Measurements from ENCODE around the gene ASTN1. TPM values are rescaled to one million over a fixed set of nuclear protein-coding genes. Genes with fewer than 3 reads are reported as not detected.

ASTN1 gene
- total RNA-seq, 1 experiment from 2014 or later: not detected

DNA sequence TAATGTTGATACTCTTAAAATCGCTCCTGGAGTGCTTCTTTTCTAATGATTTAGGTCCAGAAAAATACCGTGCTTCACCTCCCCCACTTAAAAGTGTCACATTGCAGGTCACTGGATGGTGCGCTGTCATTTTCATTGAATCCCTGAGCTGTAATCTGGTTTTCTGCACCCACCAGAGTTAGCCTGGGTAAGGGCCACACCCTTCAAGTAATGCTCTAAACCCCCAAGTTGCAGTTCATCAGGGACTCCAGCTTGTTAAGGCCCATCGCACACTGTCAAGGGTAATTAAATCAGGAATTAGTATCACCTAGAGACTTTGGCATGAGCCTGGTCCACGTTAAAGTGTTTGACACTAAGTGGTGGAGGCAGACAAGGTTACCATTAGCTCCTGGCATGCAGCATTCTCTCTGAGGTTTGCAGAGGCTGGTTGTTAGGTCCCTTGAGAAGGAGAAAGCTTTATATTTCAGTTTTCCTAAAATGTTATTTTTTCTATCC is 34.0 kb downstream of the ASTN1 start:
- no peak for DNase-seq
- Histone ChIP-seq H3K9me3 (no peaks in the 10 kb centered on the region), H3K4me3 (no peak overlapping the region), H3K27me3 (no peaks in the 10 kb centered on the region; the same call in 1 of the 2 replicates), H3K36me3 (no peaks in the 10 kb centered on the region)

GRCh38 chr1:177128665-177129281 is 35.7 kb downstream of the ASTN1 start:
- DNase-seq: no peak
- Histone ChIP-seq H3K9me3 (no peaks in the 10 kb centered on the region), H3K36me3 (no peaks in the 10 kb centered on the region), H3K27me3 (no peaks in the 10 kb centered on the region; the same call in 1 of the 2 replicates), H3K4me3 (no peak overlapping the region)

GRCh38 chr1:177126267-177126666 is 38.2 kb downstream of the ASTN1 start:
- Histone ChIP-seq H3K27me3 (no peaks in the 10 kb centered on the region), H3K9me3 (no peaks in the 10 kb centered on the region), H3K4me3 (no peak overlapping the region), H3K36me3 (no peaks in the 10 kb centered on the region)
- no peak for DNase-seq

DNA sequence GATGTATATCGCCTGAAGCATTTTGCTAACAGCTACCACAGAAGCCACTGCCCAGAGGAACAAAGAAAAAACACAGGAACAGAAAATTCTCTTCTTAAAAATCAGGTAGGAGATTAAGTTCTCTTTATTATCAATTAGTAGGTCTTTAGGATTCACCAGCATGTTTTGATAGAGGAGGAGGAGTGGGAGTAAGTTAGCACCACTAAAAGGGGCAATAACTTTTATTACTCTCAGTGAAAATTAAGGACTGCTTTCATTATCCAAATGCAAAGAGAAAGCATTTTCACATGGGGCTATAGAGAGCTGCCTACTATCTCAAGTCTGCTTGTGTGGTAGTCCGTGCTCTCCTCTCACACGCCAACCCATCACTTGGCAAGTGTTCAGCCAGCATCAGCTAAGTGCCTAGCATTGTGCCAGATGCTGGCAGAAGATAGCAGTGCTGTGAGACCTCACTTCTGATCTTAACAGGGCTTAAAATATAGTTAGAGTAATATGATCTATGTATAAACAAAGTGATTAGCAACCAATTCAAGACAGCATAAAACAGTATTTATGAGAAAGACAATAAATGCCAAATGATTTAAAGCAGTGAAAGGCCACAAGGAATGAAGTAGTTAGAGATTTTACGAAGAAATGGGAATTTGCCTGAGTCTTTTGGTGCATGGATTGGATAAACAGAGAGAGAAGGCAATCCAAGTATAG is 39.8 kb downstream of the ASTN1 start:
- no peaks in the 10 kb centered on the region for H3K27me3 ChIP-seq
- no peak for DNase-seq
- no peaks in the 10 kb centered on the region for H3K36me3 ChIP-seq
- no peak overlapping the region for H3K4me3 ChIP-seq
- H3K9me3 ChIP-seq: no peaks in the 10 kb centered on the region

DNA sequence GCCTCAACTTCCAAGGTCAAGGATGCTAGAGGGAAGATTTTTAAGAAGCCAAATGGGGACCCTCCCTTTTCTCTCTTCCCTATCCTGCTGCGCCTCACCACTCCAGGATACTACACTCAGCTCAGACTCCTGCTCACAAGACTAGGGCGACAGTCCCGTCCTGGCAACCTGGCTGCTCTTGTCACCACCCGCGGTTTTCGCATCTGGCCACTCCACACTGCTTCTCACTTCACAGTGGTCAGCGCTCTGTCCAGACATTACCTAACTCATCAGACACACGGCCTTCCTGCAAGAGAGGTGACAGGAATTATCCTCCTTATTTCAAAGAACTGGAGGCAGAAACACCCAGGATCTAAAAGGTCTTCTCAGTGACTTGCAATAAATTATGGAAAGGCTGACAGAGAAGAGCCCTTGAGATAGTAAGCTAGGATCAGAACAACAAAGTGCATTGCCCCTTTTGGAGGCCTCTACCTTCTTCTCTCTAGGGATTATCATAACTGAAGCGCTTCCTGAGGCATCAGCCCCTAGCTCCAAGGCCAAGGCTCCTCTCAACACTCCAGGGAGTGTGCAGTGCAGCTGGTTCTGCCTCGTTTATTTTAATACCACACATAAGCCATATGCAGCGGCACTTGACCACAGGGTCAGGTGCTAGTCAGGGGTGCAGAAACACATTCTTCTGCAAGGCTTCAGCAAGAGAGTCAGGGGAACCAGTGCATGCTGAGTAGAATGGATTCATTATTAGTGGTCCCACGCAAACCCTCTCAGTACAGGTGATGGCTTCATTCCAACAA is 41.9 kb downstream of the ASTN1 start:
- no peak overlapping the region for H3K4me3 ChIP-seq
- H3K36me3 ChIP-seq: no peaks in the 10 kb centered on the region
- DNase-seq: no peak
- H3K27me3 ChIP-seq: no peaks in the 10 kb centered on the region
- no peaks in the 10 kb centered on the region for H3K9me3 ChIP-seq

GRCh38 chr1:177119311-177119710 is 45.2 kb downstream of the ASTN1 start:
- no peaks in the 10 kb centered on the region for H3K36me3 ChIP-seq
- no peak overlapping the region for H3K4me3 ChIP-seq
- no peaks in the 10 kb centered on the region for H3K9me3 ChIP-seq
- no peak for DNase-seq
- H3K27me3 ChIP-seq: no peaks in the 10 kb centered on the region; the same call in 1 of the 2 replicates

DNA sequence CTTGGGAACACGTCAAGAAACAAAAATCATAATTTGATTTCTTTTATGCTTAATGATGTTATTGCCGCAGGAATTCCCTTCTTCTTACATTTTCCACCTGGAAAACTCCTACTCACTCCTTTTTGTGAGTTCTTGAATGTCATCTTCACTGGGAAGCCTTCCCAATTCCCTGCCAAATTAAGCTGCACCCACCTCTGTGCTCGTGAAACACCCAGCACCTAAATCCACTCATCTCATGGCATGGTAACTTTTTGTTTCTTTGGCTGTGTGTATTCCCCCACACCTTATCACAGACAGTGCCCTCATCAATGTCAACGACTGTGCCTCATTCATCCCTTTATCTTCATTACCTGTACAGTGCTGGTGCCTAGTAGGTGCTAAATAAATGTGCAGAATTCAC is 45.6 kb downstream of the ASTN1 start:
- H3K4me3 ChIP-seq: no peak overlapping the region
- H3K27me3 ChIP-seq: peaks cover 3% of the 10 kb centered on the region; the same call in 1 of the 2 replicates
- no peak for DNase-seq
- no peaks in the 10 kb centered on the region for H3K36me3 ChIP-seq
- H3K9me3 ChIP-seq: no peaks in the 10 kb centered on the region

DNA sequence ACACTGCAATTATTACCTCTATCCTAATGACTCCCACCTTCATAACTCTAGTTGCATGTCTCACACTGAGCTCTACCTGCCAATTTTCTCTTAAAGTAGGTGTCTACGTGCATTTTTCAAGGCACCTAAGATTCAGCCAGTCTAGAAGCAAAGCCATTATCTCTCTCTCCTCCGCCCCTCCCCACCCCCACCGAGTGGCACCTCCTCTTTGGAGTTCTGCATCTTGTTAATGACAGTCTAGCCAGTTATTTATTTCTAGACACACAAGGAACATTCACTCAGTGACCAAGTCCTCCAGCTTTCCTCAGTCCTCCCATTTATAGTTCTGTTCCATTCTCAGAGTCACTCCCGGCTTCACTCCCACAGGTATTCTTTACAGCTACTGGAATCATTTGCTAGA is 47.6 kb downstream of the ASTN1 start:
- no peak for DNase-seq
- Histone ChIP-seq H3K27me3 (peaks cover 6% of the 10 kb centered on the region), H3K4me3 (no peak overlapping the region), H3K9me3 (no peaks in the 10 kb centered on the region), H3K36me3 (no peaks in the 10 kb centered on the region)

GRCh38 chr1:177106614-177107365 is 57.7 kb downstream of the ASTN1 start:
- Histone ChIP-seq H3K9me3 (no peaks in the 10 kb centered on the region), H3K27me3 (peaks cover 8% of the 10 kb centered on the region), H3K36me3 (no peaks in the 10 kb centered on the region), H3K4me3 (no peak overlapping the region)
- no peak for DNase-seq

- H3K27me3 ChIP-seq: peaks cover 8% of the 10 kb centered on the region
- no peak overlapping the region for H3K4me3 ChIP-seq
- DNase-seq: no peak
- no peaks in the 10 kb centered on the region for H3K36me3 ChIP-seq
- no peaks in the 10 kb centered on the region for H3K9me3 ChIP-seq
These were observed 58.3 kb downstream of the ASTN1 start for GRCh38 chr1:177106196-177106595.

- no peak for DNase-seq
- Histone ChIP-seq H3K4me3 (no peak overlapping the region), H3K36me3 (no peaks in the 10 kb centered on the region), H3K9me3 (no peaks in the 10 kb centered on the region), H3K27me3 (peaks cover 3% of the 10 kb centered on the region; the same call in 1 of the 2 replicates)
These were observed 61.3 kb downstream of the ASTN1 start for GRCh38 chr1:177103005-177103852.

DNA sequence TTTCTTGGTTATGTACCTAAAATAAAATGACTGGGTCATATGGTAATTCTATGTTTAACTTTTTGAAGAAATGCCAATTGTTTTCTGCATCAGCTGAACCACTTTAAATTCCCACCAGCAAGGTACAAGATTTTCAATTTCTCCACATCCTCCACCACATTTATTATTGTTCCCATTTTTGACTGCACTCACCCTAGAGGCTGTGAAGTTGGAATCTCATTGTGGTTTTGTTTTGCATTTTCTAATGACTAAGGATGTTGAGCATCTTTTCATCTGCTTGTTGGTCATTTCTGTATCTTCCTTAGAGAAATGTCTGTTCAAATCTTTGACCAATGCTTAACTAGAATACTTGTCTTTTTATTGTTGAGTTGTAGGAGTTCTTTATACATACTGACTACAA is 72.5 kb downstream of the ASTN1 start:
- H3K9me3 ChIP-seq: no peaks in the 10 kb centered on the region
- H3K4me3 ChIP-seq: no peak overlapping the region
- H3K36me3 ChIP-seq: no peaks in the 10 kb centered on the region
- no peaks in the 10 kb centered on the region for H3K27me3 ChIP-seq
- no peak for DNase-seq

- no peaks in the 10 kb centered on the region for H3K9me3 ChIP-seq
- H3K36me3 ChIP-seq: no peaks in the 10 kb centered on the region
- H3K4me3 ChIP-seq: no peak overlapping the region
- no peak for DNase-seq
- H3K27me3 ChIP-seq: no peaks in the 10 kb centered on the region
These were observed 73.5 kb downstream of the ASTN1 start for GRCh38 chr1:177091040-177091439.

DNA sequence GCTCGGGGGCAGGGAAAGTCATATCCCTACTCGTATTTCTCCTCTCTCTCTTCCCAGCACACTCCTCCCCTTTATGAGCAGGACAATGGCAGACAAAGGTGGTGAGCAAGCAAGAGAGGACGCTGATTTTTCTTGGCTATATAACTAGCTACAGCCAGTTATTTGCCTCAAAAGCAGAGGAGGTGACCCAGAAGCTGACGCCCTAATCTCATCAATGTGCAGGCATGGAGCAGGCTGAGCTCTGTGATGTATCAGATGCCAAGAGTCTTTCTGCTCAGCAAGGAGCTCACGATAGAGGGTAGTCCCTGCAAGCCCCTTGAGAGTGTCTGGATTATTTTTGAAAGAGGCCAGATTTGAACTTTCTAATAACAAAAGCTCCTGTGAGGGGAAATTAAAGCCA is 75.5 kb downstream of the ASTN1 start:
- Histone ChIP-seq H3K9me3 (no peaks in the 10 kb centered on the region), H3K4me3 (no peak overlapping the region), H3K36me3 (no peaks in the 10 kb centered on the region), H3K27me3 (no peaks in the 10 kb centered on the region)
- no peak for DNase-seq

DNA sequence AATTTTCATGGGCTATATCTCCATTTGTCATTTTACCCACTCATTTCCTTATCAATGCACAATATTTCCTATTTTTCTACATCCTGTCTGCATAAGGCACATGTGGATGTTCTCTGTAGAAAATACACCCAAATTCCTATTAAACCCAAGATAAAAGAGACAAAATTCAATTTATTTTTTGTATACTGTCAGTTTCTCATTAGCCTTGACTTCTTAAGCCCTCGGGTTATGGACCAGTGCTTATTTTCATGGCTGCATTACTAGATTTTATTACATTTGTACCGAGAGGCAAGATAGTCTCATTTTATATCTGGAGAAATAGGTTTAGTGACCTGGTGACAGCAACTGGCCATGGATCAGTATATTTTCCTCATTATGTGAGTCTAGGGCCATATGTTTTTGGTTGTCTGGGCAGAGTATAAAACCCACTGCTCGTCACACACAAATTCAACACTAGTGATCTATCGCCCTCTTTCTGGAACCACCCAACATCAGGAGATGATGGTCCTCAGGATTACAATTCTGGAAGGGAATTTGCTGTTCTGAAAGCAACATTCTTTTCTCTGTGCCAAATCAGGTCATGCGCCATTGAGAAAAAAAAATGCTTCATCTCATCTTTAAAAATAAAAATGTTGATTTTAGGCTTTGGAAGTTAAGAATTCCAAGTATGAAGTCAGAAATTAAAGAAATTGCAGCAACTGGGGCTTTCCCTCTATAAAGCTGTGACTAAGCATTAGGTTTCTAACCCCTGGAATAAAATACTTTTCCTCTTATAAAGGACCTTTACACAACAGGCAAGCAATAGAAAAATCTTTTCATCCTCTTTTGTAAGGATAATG is 81.4 kb downstream of the ASTN1 start:
- Histone ChIP-seq H3K36me3 (no peaks in the 10 kb centered on the region), H3K27me3 (no peaks in the 10 kb centered on the region), H3K9me3 (no peaks in the 10 kb centered on the region), H3K4me3 (no peak overlapping the region)
- no peak for DNase-seq
